Gastroesophageal sphincter (tissue), 4 donors: Measurements from ENCODE around the gene TTC21B. TPM values are rescaled to one million over a fixed set of nuclear protein-coding genes. Genes with fewer than 3 reads are reported as not detected.

Source experiments
- ATAC-seq: fragments of 150-250 bp; one replicate; pipeline ENCODE4 v1.9.1; 2016; ENCODE audit warnings: mild to moderate bottlenecking, moderate library complexity
- H3K27ac ChIP-seq, 4 donors: fragments of 200-600 bp; sonication (generic) in 3 of 4; 1 replicate in 3 of 4; 2 replicates in 1 of 4; pipeline ENCODE4 v1.5.1; 2016 to 2019
- H3K27me3 ChIP-seq: fragments of 200-600 bp; sonication (generic); one replicate; pipeline ENCODE4 v1.5.1; 2019
- H3K36me3 ChIP-seq, 2 donors: fragments of 200-600 bp; sonication (generic); one replicate each; pipeline ENCODE4 v1.5.1; 2019; ENCODE audit warnings: control low read depth in 1 of 2
- H3K4me1 ChIP-seq, 3 donors: fragments of 200-600 bp; sonication (generic); 1 replicate in 2 of 3; 2 replicates in 1 of 3; pipeline ENCODE4 v1.5.1; 2016 to 2019; ENCODE audit warnings: control low read depth in 2 of 3
- H3K4me3 ChIP-seq, 2 donors: fragments of 200-600 bp; sonication (generic); one replicate each; pipeline ENCODE4 v1.5.1; 2019; ENCODE audit warnings: mild to moderate bottlenecking in 1 of 2, moderate library complexity in 1 of 2
- H3K9me3 ChIP-seq, 3 donors: fragments of 200-600 bp; sonication (generic); one replicate each; pipeline ENCODE4 v1.5.1; 2017 to 2019; ENCODE audit warnings: control low read depth in 2 of 3
- CTCF ChIP-seq, 4 experiments: fragments of 200-600 bp in 2 of 4; fragments of 450-650 bp in 2 of 4; sonication (generic) in 1 of 4; IDR thresholded peaks; one replicate each; pipeline ENCODE4 v1.5.1; 2017 to 2019; ENCODE audit warnings: antibody characterized with exemption in 4 of 4, mild to moderate bottlenecking in 2 of 4, moderate library complexity in 2 of 4
- EP300 ChIP-seq: sonication (generic); formaldehyde crosslinking; IDR thresholded peaks from one replicate; pipeline ENCODE4 v1.6.1; 2017; ENCODE audit warnings: antibody characterized with exemption, mild to moderate bottlenecking
- POLR2A ChIP-seq, 2 donors: fragments of 450-650 bp; IDR thresholded peaks; one replicate each; pipeline ENCODE4 v1.6.1; 2017; ENCODE audit warnings: antibody characterized with exemption in 2 of 2, mild to moderate bottlenecking in 2 of 2, moderate library complexity in 1 of 2
- POLR2AphosphoS5 ChIP-seq: sonication (generic); formaldehyde crosslinking; IDR thresholded peaks from one replicate; pipeline ENCODE4 v1.6.1; 2017; ENCODE audit warnings: antibody characterized with exemption
- WGBS, 2 donors: methylation state at CpG; one replicate each; pipeline ENCODE4 v1.1.5; 2018; ENCODE audit warnings: low coverage in 1 of 2; 5-methylcytosine and 5-hydroxymethylcytosine counted together
- total RNA-seq, 4 donors: library from RNA; depleted of rRNA; stranded (reverse); fragments of >200 nt; gene quantifications; one replicate each; pipeline ENCODE4 v1.1.0, GENCODE V29; 2016

Gene TTC21B
- total RNA-seq, 4 donors from 2014 or later = 15.0 to 30.2 (median 26.3) TPM

- WGBS, 2 donors = 84 to 94% methylated on average over 2 to 3 of the region's 3 CpGs
- no peaks in the 10 kb centered on the region for H3K4me1 ChIP-seq
- TF ChIP-seq POLR2A (IDR thresholded peaks at IDR 0.05) (no peak), CTCF (IDR thresholded peaks at IDR 0.05) (no peak), EP300 (no peak), POLR2AphosphoS5 (no peak)
- H3K9me3 ChIP-seq = no peaks in the 10 kb centered on the region
- no peaks in the 10 kb centered on the region for H3K27me3 ChIP-seq
- no peak overlapping the region for H3K4me3 ChIP-seq
- H3K36me3 ChIP-seq = peaks cover 5 to 83% of the 10 kb centered on the region in 2 donors
- no peak for ATAC-seq
- no peak overlapping the region for H3K27ac ChIP-seq
Observed at GRCh38 chr2:165886487-165887146, 67.0 kb downstream of the TTC21B start.

- Histone ChIP-seq H3K9me3 (no peaks in the 10 kb centered on the region), H3K4me3 (no peak overlapping the region), H3K36me3 (peaks cover 4 to 68% of the 10 kb centered on the region in 2 donors), H3K27ac (no peak overlapping the region), H3K27me3 (no peaks in the 10 kb centered on the region), H3K4me1 (no peaks in the 10 kb centered on the region)
- WGBS, 2 donors = 89% methylated on average over 6 of the region's 6 CpGs
- TF ChIP-seq EP300 = no peak
- TF ChIP-seq CTCF (IDR thresholded peaks at IDR 0.05) = no peak
- no peak for TF ChIP-seq POLR2A (IDR thresholded peaks at IDR 0.05)
- no peak for TF ChIP-seq POLR2AphosphoS5
- ATAC-seq = no peak
Observed at GRCh38 chr2:165877565-165878550, 75.7 kb downstream of the TTC21B start.

GRCh38 chr2:165876712-165877111, 76.9 kb downstream of the TTC21B start:
- no peak overlapping the region for H3K4me3 ChIP-seq
- no peak overlapping the region for H3K27ac ChIP-seq
- 18 to 21% methylated on average over 1 of the region's 1 CpG for WGBS, 2 donors
- H3K9me3 ChIP-seq = no peaks in the 10 kb centered on the region
- H3K4me1 ChIP-seq = no peaks in the 10 kb centered on the region
- no peak for TF ChIP-seq POLR2AphosphoS5
- TF ChIP-seq CTCF (IDR thresholded peaks at IDR 0.05) = no peak
- no peak for TF ChIP-seq EP300
- TF ChIP-seq POLR2A (IDR thresholded peaks at IDR 0.05) = no peak
- peaks cover 2 to 68% of the 10 kb centered on the region in 2 donors for H3K36me3 ChIP-seq
- no peaks in the 10 kb centered on the region for H3K27me3 ChIP-seq
- no peak for ATAC-seq

- TF ChIP-seq EP300 = no peak
- no peak for TF ChIP-seq POLR2AphosphoS5
- TF ChIP-seq CTCF (IDR thresholded peaks at IDR 0.05) = no peak
- no peak for TF ChIP-seq POLR2A (IDR thresholded peaks at IDR 0.05)
- H3K27me3 ChIP-seq = no peaks in the 10 kb centered on the region
- 80 to 83% methylated on average over 1 of the region's 1 CpG for WGBS, 2 donors
- H3K9me3 ChIP-seq = no peaks in the 10 kb centered on the region
- peaks cover 2 to 72% of the 10 kb centered on the region in 2 donors for H3K36me3 ChIP-seq
- no peak overlapping the region for H3K4me3 ChIP-seq
- ATAC-seq = no peak
- no peak overlapping the region for H3K27ac ChIP-seq
- H3K4me1 ChIP-seq = no peaks in the 10 kb centered on the region
Observed at GRCh38 chr2:165876269-165876668, 77.3 kb downstream of the TTC21B start.
